Measurements from ENCODE around the gene GTF3C1. TPM values are rescaled to one million over a fixed set of nuclear protein-coding genes. Genes with fewer than 3 reads are reported as not detected.

The GTF3C1 gene
- total and polyA plus RNA-seq, 2 of the 13 experiments (the other 11 are each of a cell fraction or from before 2014, with no cell fraction given) = 29.2 to 72.7 TPM

GRCh38 chr16:27491894-27492587 lies 57.7 kb downstream of the GTF3C1 start (continued):
- TF ChIP-seq HBP1 (CRISPR knock-in tag; IDR thresholded peaks at IDR 0.05; ENCODE audit: low read depth) = no peak
- no peak for TF ChIP-seq ZNF761 (CRISPR knock-in tag; conservative IDR thresholded peaks at IDR 0.05)

- Histone ChIP-seq H4K20me1 (ENCODE audit: insufficient read depth, low read length) (no peaks in the 10 kb centered on the region; the same call in 1 of the 2 replicates), H3K4me2 (ENCODE audit: low read depth, low read length) (no peak overlapping the region)
- no peak for FAIRE-seq
Observed at GRCh38 chr16:27489906-27490305, 59.8 kb downstream of the GTF3C1 start.

GRCh38 chr16:27489421-27489820 lies 60.3 kb downstream of the GTF3C1 start:
- CTCF ChIA-PET (ENCODE audit: low intra/inter-chr PET ratio, low total read pairs) = no interaction called here

More at GRCh38 chr16:27489906-27490305, 59.8 kb downstream of the GTF3C1 start:
- H3K9ac ChIP-seq (ENCODE audit: insufficient read depth, low read depth, low read length) = no peak overlapping the region
- H3K9me3 ChIP-seq (ENCODE audit: low read length) = no peaks in the 10 kb centered on the region
- H3K4me1 ChIP-seq (ENCODE audit: insufficient read depth, low read length) = no peaks in the 10 kb centered on the region
- WGBS (ENCODE audit: low lambda C conversion rate) = 98% methylated on average over 7 of the region's 7 CpGs
- peaks cover 56 to 89% of the 10 kb centered on the region in 2 experiments for H3K36me3 ChIP-seq (replicated peaks in 1 of 2; ENCODE audit: control insufficient read depth in 1 of 2, insufficient read depth in 2 of 2, low read length in 2 of 2)
- in situ Hi-C loops (cut with HindIII; ENCODE audit: extremely low pct_ligation_motif_present, low pct_unique_long_range_greater_than_20kb) = no loop called here
- H3K4me3 ChIP-seq (replicated peaks in 1 of 3; ENCODE audit: insufficient read depth in 1 of 3, low read depth in 2 of 3, low read length in 3 of 3) = no peak overlapping the region
- ChIA-PET CTCF (ENCODE audit: low intra/inter-chr PET ratio, low total read pairs) (no interaction called here), POLR2A (no interaction called here)
- ATAC-seq (no peak), DNase-seq (ENCODE audit: low spot score) (no peak)
- H3K79me2 ChIP-seq (ENCODE audit: insufficient read depth, low read length) = no peaks in the 10 kb centered on the region
- no peaks in the 10 kb centered on the region for H3K27me3 ChIP-seq (ENCODE audit: control insufficient read depth in 1 of 2, insufficient read depth in 2 of 2, low read length in 2 of 2)
- intact Hi-C loops (cut with micrococcal nuclease; ENCODE audit: unreplicated experiment) = no loop called here
- BruUV-seq (replicated peaks) = no TSS peak
- peak; percentile 14 for TF ChIP-seq AGO2 (optimal IDR thresholded peaks at IDR 0.05; ENCODE audit: low read depth, low read length)
- no peak for TF ChIP-seq ZBTB7A (CRISPR knock-in tag; IDR thresholded peaks at IDR 0.05)
- no peak overlapping the region for H2AFZ ChIP-seq (ENCODE audit: low read length)
- H3K27ac ChIP-seq (ENCODE audit: extremely low read length, insufficient read depth, low read length) = no peak overlapping the region

More at GRCh38 chr16:27489421-27489820, 60.3 kb downstream of the GTF3C1 start:
- Histone ChIP-seq H3K27ac (ENCODE audit: extremely low read length, insufficient read depth, low read length) (no peak overlapping the region), H3K36me3 (replicated peaks in 1 of 2; ENCODE audit: control insufficient read depth in 1 of 2, insufficient read depth in 2 of 2, low read length in 2 of 2) (peaks cover 56 to 89% of the 10 kb centered on the region in 2 experiments), H3K4me3 (replicated peaks in 1 of 3; ENCODE audit: insufficient read depth in 1 of 3, low read depth in 2 of 3, low read length in 3 of 3) (no peak overlapping the region), H3K27me3 (ENCODE audit: control insufficient read depth in 1 of 2, insufficient read depth in 2 of 2, low read length in 2 of 2) (no peaks in the 10 kb centered on the region), H2AFZ (ENCODE audit: low read length) (no peak overlapping the region), H3K9me3 (ENCODE audit: low read length) (no peaks in the 10 kb centered on the region), H4K20me1 (ENCODE audit: insufficient read depth, low read length) (no peaks in the 10 kb centered on the region; the same call in 1 of the 2 replicates), H3K4me1 (ENCODE audit: insufficient read depth, low read length) (no peaks in the 10 kb centered on the region), H3K79me2 (ENCODE audit: insufficient read depth, low read length) (no peaks in the 10 kb centered on the region), H3K9ac (ENCODE audit: insufficient read depth, low read depth, low read length) (no peak overlapping the region), H3K4me2 (ENCODE audit: low read depth, low read length) (no peak overlapping the region)
- FAIRE-seq (no peak), ATAC-seq (no peak), DNase-seq (ENCODE audit: low spot score) (no peak)
- POLR2A ChIA-PET = no interaction called here
- WGBS (ENCODE audit: low lambda C conversion rate) = 98% methylated on average over 15 of the region's 21 CpGs
- intact Hi-C loops (cut with micrococcal nuclease; ENCODE audit: unreplicated experiment) = no loop called here
- no TSS peak for BruUV-seq (replicated peaks)
- in situ Hi-C loops (cut with HindIII; ENCODE audit: extremely low pct_ligation_motif_present, low pct_unique_long_range_greater_than_20kb) = no loop called here
- TF ChIP-seq AGO2 (optimal IDR thresholded peaks at IDR 0.05; ENCODE audit: low read depth, low read length) (peak; percentile 35), ZNF687 (CRISPR knock-in tag; IDR thresholded peaks at IDR 0.05) (peak; percentile 8; the same call in 1 of the 2 replicates), GTF2F1 (IDR thresholded peaks at IDR 0.05; ENCODE audit: low read length) (no peak), TBL1XR1 (IDR thresholded peaks at IDR 0.05; ENCODE audit: borderline replicate concordance, low read length, partially characterized antibody) (no peak)

Data from HepG2 (cell line).